ENCODE measurements around the gene RNF220.
"Not testable (repeated sequence)": the region's sequence is repeated elsewhere in the genome, so short reads cannot be mapped to it uniquely, and the experiment has no call there.

The RNF220 gene

DNA sequence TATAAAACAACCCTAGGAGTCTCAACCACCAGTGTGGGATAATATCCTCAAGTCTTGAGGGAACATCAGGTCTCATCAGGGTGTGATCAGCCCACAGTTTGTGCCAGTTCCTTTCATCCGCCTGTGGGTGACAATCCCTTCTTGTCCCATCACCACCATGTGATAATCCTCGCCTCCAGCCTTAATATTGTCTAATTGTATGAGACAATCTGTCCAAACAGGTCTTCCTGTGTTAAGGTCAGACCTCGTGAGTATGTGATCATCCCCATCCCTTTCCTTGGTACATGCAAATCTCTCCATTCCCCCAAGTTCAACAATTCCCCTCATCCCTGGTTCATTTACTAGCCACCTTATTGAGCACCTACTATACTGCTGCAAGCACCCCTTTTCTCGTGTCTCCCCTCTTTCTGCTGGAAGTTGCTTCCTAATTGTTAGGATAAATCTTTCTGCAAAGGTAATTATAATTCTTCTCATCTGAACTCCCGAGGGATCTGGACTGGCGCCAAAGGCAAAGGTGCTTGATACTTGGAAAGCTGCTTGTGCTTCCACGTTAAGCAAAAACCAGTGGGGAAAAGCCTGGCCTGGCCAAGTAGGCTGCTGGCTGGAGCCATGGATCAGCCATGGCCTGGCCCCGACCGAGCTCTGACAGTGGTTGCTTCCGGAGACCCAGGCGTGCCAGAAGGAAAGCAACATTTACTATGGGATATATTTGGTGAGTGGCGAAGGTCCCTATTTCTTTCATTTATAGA lies 92.5 kb downstream of the RNF220 start:
- no peak for DNase-seq

DNA sequence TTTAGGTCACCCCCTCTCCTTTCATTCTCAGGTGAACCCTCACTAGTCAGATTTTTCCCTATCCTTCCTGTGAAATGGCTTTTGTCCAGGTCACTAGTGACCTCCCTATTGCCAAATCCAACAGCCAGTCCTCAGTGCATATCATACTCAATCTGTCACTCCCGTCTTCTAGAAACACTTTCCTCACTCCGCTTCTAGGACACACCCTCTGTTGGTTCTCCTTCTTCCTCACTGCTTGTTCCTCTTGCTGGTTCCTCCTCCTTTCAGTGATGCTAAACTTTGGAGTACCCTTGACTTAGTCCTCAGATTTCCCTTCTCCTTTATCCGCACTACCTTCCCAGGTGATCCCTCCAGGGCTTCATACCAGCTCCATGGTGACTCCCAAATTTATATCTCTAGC lies 94.3 kb downstream of the RNF220 start:
- no peak for DNase-seq

DNA sequence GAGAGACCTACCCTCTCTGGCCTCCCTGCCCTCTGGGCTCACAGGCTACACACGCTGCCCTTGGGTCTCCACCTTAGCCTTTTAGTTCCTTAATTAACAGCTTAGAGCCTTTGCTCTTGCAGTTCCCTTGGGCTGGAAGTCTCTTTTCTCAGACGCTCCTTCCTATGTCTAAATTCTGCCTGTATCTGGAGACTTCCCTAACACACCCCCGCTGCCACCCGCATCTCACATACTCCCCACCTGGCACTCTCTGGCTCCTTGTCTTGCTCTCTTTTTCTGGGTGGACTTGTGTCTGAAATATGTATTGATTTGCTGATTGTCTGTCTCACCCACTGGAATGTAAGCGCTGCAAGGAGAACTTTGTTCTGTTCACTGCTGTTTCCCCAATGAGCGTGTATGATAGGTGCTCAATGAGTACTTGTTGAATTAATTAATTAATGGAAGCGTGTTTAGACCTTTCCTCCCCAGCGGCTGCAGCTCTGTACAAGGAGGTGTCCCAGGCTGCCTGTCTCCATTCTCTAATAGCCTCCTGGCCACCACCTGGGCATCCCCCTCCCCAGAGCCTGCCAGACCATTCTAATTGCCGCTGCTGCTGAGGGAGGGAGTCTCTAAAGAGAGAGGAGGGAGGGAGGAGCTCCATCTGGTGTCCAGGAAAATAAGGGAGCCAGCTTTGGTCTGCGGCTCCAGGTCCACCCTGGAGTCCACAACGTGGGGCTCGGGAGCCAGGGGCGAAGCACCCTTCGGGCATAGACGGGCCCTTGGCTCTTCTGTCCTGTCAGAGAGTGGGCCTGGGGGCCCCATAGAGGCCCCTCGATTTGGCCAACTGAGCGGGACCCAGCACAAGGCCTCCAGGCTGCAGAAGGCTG lies 95.4 kb downstream of the RNF220 start:
- DNase-seq = peak; percentile 47

DNA sequence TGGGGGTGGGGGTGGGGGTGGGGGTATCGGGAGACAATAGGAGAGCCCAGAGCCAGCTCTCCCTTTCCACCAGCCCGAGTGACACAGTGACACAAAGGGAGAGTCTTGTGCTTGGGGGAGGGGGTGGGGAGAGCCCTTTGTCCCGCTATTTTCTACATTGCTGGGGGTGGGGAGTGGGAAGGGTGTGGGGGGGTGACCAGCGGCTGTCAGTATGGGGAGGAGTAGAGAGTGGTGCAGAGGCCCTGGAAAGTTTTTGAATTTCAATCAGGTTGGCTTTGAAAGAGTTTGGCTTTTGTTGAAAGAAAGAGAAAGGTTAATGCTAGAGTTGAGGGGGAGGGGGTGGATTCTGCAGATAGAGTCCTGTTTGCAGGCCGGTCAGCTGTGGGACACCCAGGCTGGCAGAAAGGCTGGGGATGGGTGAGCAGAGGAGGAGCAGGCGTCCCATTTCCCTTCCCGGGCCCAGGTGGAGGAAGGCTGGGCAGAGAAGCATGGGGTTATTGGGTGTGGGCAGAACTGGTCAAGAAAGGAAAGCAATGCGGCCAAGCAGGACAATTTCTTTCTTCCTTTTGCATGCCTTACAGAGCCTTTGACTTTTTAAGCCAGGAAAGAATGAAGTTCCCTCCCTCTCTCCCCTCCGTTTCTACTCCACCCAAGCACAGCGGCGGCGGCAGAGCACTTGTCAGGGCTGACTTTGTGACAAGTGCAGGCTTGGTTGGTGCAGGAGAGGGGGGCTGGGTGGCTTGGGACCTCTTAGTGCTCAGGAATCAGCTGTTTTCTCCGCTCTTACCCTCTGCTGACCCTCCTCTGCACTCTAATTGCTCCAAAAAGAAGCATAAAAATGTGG lies 96.2 kb downstream of the RNF220 start:
- DNase-seq = no peak

DNA sequence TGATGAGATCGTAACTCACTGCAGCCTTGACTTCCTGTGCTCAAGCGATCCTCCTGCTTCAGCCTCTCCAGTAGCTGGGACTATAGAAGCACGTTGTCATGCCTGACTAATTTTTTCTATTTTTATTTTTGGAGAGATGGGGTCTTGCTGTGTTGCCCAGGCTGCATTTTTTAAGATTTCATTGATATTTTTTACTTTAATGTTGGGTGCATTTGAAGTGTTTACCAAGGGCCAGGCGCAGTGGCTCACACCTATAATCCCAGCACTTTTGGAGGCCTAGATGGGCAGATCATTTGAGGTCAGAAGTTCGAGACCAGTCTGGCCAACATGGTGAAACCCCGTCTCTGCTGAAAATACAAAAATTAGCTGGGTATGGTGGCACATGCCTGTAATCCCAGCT lies 97.8 kb downstream of the RNF220 start:
- not testable (repeated sequence) for DNase-seq

DNA sequence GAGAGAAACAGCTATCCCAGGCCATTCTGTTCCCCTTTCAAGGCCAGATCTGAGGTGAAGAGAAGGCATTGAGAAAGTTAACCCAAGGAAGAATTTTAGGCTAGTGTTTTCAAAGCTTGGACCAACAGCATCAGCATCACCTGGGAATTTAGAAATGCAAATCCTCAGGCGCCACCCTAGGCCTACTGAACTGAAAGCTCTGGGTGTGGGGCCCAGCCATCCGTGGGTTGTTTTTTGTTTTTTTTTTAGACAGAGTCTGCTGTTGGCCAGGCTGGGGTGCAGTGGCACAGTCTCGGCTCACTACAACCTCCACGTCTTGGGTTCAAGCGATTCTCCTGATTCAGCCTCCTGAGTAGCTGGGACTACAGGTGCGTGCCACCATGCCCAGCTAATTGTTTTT lies 98.6 kb downstream of the RNF220 start:
- DNase-seq = no peak

DNA sequence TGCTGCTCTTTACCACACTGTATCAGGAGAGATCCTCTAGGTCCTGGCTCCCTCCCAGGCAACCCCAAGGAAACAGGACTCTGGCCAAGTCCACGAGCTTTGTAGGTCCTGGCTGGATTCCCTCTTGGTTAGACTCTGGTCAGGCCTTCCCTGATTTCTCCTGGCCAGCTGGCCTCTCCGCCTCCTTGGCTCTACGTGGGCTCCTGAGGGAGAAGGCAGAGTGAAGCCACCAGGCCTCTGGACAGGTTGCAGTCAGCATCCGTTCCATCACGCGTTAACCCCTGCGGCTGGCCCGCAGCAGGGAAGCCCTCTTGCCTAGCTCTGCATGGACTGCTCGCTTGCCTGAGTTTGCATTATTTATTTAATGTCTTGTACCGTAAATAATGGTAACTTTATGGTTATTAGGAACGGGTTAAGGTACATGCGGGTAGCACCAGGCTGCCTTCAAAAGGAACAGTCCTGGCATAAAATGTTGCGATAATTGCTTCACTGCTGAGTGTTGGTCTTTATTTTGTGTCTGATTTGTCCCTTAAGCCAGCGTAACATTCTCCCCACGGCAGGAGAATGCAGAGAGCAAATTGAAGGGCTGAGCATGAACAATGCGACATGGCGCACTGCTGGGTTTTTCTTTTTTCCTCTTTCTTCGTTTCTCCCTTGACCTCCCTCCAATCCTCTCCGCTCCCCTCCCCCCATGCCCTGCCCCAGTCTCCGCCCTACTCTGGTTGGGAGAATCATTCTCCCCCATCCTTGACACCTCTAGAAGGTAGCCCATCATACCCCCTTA lies 100.3 kb downstream of the RNF220 start:
- DNase-seq = no peak

DNA sequence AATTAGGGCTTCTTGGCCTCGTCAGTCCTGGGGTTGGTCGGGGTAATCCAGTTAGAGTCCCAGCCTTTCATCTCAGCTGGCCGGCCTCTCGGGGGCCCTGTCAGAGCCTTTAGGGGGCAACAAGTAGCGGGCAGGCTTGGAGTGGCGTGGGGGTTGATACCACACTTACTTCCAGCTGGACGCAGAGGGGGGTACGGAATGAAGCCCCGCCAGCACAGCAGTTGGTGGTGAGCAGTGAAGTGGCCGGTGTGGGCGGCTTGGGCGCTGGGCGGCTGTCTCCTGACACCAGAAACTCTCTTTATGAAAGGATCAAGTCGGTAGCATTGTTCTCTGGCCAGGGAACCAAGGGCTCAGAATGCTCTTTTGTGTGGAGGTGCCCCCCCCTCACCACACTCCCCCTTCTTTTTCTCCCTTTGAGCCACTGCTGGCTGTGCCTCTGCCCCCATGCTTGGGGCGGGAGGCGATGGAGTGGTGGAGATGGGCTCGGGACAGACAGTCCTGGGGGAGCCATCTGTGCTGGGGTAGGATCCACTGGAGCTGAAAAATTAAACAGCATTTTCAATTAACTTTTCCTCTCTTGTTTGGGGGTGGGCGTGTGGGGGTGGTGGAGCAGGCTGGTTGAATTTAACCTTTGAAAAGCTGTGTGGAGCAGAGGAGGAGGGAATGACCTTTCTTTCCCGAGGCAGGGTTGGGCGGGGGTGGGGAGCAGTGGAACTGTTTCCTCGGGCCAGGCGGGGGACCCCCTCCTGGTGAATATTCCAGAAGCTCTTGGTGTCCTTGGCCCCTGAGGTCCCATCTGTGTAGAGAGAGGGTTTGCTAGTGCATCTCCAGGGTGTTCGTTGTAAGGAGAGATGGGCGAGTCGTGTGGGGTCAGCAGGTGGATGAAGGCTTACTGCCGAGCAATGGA lies 102.7 kb downstream of the RNF220 start:
- DNase-seq = no peak

DNA sequence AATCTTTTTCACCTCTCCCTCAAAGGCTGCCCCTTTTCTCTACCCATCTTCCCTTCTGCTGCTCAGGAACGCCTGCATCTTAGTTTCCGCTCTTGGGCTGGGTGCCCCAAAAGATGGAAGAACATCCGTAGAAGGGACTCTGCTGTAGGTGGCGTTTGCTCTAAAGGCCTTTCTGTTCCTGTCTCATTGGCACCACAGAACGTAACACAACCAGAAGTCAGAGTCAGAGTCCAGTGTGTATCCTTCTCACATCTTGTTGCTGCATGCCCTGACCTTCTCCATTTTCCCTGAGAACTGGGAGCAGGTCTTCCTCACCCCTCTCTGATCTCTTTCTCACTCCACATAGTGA lies 103.3 kb downstream of the RNF220 start:
- no peak for DNase-seq

DNA sequence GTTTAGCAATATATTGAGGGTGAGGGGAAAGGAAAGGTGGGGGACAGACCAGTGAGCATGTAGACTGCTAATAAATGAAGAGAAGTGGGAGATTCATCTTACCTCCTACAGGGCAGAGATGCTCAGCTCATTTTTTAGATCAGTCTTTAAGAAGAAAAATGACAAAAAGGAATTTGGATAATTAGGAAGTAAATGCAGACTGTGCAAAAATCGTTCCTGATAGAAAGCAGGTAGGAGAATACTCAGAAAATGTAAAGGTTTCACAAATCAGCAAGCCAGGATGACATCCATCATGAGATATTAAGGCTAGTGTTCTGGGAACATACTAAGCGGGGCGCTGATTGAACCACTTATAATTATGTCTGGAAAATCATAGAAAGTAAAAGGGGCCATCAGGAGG lies 106.3 kb downstream of the RNF220 start:
- DNase-seq = no peak

DNA sequence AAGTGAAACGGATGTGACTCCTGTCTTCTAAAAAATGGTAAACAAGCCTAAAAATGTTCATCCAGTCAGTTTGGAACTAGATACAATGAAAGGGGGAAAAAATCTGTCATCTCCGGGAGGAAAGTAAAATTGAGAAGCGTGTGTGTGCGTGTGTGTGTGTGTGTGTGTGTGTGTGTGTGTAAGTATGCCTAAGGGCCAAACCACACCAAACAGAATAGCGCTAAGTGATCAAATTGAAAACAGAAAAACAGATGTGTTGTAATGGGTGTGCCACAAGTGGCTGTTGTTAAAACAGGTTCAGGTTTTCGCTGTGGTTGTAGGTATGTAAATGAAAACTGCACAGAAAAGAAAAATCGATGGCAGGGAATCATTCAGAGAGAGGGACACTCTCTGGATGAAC lies 106.7 kb downstream of the RNF220 start:
- no peak for DNase-seq

DNA sequence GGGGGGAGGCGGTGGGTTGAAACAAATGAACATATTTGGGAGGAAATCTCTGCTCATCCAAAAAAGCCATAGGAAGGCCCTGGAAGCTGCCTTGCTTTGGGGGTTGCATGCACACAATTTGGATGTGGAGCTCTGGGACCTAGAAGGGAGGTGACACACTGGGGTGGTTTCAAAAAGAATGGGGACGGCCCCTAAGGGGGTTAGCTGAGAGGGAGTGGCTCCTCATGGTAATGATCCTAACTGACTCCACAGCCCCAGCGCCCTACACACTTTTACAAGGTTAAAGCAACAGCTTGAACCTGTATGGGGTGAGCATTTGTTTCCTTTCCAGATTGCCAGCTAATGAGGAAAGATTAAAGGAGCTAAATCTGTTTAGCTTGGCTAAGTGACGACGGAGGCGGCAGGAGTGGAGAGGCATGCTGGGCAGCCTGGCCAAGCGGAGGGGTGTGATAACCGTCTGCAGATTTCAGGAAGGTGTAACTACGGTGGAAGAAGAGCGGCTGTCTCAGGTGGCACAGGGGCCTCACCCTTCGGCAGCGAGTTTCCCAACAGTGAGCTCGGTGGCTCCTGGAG lies 107.3 kb downstream of the RNF220 start:
- no peak for DNase-seq

DNA sequence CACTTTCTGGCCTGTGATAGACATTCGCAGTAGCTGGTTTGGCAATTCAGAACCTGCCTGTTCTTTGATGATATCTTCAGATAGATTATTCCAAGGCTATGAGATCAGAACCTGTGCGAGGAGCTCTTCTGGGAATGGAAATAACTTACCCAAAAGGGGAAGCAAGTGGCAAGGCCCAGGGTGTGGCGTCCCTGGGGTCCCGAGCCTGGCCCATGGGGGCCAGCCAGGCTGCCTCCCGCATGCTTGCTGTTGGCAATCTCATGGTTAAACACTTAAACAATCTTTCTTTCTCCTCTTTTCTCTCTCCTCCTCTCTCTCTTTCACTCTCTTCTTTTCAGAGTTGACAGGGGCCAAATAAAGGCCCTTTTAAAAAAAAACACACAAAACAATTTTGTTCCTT lies 108.1 kb downstream of the RNF220 start:
- DNase-seq = no peak

DNA sequence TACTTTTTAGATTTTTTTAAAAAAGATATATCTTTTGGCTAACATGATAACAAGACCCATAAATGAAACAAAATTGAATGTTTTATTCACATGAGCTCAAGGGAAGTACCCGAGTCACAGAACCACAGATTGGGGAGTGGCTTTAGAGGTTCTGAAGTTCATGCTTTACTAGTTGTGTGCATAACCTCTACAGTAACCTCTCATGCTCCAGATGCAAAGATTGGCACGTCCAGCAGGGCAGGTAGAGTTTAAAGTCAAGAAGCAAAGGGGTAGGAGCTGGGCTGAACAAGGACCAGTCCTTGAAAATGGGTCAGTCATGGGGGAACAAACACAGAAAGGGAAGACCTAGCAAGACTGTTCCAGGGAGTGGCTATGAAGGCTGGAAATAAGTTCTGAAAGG lies 109.6 kb downstream of the RNF220 start:
- DNase-seq = no peak

DNA sequence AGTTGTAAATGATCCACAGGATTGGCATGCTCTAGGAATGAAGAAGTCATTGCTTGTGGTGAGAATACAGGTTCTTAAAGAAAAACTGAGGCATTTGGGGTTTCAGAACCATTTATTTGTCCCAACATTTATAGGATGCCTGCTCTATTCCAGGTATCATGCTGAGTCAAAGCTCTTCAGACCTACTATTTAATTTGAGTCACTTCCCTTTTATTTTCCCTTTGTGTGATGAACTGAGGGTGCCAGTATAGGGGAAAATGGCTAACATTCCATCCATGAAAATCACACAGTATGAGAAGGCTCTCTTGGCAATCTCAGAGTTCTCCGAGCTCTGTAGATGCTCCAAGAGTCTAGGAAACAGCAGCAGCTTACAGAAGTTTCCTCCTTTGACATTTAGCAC lies 110.4 kb downstream of the RNF220 start:
- peak; percentile 28 for DNase-seq

DNA sequence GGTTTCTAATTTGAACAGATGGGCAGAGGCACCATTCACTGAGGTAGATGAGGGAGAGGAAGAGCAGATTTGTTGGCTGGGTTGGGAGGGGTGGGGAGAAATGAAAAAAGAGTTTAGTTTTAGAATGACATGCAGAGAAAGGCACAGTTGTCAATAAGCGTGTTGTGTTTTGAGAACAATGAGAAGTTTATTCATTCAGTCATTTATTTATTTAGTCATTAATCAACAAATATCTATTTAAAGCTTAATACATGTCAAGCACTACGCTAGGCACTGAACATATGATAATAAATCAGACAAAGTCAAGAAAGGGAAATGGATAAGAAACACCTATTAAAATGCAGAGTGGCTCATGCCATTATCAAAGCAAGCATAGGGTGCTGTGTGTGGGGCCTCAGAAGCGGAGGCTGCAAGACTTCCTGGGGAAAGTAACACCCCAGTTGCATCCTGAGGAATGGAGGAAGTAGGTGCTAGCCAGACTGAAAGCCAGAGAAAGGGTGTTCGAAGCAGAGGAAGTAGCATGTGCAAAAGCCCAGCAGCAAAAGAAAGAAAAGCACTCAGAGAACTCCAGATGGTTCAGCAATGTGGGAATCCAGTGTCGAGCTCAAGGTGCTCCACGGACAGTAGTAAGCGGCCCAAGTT lies 114.1 kb downstream of the RNF220 start:
- DNase-seq = no peak

DNA sequence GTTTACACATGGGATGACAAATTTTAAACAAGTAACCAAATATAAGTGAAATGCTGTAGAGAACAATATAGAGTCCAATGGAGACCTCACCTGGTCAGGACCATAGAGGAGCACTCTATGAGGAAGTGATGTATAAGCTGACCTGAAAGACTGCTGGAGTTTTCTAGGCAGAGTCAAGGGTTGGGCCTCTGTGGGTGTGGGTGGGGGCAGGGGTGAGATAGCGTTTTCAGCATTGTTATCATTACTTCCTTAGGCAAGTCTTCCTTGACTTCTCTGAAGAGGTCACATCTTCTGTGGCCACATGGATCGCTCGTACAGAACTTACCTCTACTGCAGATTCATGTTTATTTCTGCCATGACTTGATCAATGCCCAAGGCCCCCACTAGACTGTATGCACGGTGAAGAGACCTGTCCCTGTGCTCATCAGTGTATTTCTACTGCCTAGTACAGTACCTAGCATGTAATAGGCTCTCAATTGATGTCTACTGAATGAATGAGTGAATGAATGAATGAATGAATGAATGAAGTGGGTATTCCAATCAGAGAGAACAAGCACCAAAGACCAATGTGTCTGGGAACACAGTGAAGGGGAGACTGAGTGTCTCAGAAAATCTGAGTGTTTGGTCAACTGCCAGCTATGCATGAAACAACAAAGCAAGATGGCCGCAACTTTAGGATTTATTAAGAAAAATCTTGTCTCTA lies 116.5 kb downstream of the RNF220 start:
- DNase-seq = no peak

DNA sequence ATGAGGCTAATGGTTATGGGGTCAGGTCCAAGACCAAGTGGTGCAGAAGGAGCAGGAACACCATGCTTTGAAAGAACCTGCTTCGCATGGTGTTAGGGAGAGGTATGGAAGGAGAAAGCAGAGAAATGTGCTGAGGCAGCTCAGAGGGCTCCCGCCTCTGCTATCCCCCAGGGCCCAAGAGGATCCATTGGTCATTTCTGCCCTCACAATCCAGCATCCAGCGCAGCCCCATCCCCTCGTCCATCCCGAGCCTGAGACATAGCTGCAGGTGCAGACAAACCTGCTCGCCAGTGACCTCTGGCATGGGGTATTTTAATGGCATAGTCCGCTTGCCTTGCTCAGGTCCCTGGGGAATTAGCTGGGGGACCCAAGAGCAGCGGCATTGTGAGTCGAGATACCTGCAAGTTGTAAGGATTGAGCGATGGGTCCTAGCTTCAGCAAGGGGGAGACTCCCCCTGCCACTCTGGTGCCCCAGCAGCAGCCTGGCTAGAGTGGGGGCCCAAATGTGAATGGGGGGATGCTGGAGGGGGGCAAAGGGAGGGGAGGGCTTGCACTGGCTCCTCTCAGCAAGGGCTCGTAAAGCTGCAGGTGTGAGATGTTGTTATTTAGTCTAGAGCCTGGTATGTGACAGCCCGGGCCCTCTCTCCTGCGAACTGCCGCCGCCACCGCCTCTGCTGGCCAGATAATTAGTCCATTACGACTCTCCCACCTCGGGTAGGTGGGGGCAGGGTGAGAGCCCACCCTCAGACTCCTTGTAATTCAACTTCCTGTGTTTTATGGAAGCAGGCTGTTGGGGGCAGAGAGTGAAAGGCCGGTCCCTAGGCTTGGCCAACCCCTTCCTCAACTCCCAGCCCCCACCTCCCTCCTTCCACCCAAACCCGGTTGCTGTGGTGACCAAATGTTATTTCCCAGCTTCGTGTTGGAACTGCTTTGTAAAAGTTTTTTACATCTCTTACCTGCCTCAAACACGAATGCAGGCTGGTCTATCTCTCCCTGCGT lies 118.8 kb downstream of the RNF220 start:
- no peak for DNase-seq

Measured in EL (cell line).